Heart left ventricle (tissue), 16 donors: Measurements from ENCODE around the gene XPNPEP1. TPM values are rescaled to one million over a fixed set of nuclear protein-coding genes. Genes with fewer than 3 reads are reported as not detected.
A peak's percentile ranks its signal among the peaks of the same experiment; 100 is the strongest.

ENCODE experiments used
- ATAC-seq, 4 donors: fragments of 200-7000 bp; cut with Tn5 transposase; one replicate each; pipeline ENCODE4 v1.9.1; 2020 to 2022; ENCODE audit warnings: moderate library complexity in 4 of 4, mild to moderate bottlenecking in 3 of 4, moderate number of reproducible peaks in 1 of 4
- DNase-seq, 5 donors: peaks; one replicate each; pipeline ENCODE4 v3.0.0-alpha.2; 2020
- H3K27ac ChIP-seq, 12 donors: fragments of 200-600 bp; sonication (generic) in 4 of 12; one replicate each; pipeline versions ENCODE4 v1.5.0 to v1.8.0; 2016 to 2022; ENCODE audit warnings: mild to moderate bottlenecking in 2 of 12
- H3K27me3 ChIP-seq, 9 donors: fragments of 200-600 bp; sonication (generic) in 2 of 9; one replicate each; pipeline versions ENCODE4 v1.5.1 to v1.8.0; 2016 to 2022; ENCODE audit warnings: mild to moderate bottlenecking in 3 of 9
- H3K36me3 ChIP-seq, 9 donors: fragments of 200-600 bp; sonication (generic) in 2 of 9; one replicate each; pipeline versions ENCODE4 v1.5.0 to v1.8.0; 2018 to 2022; ENCODE audit warnings: mild to moderate bottlenecking in 2 of 9
- H3K4me1 ChIP-seq, 12 donors: fragments of 200-600 bp; sonication (generic) in 4 of 12; one replicate each; pipeline versions ENCODE4 v1.5.0 to v1.8.0; 2016 to 2022; ENCODE audit warnings: mild to moderate bottlenecking in 3 of 12
- H3K4me3 ChIP-seq, 12 donors: fragments of 200-600 bp; sonication (generic) in 4 of 12; one replicate each; pipeline versions ENCODE4 v1.5.0 to v1.8.0; 2017 to 2022; ENCODE audit warnings: mild to moderate bottlenecking in 9 of 12, moderate library complexity in 4 of 12
- H3K9me3 ChIP-seq, 12 donors: fragments of 200-600 bp; sonication (generic) in 4 of 12; one replicate each; pipeline versions ENCODE4 v1.5.0 to v1.8.0; 2016 to 2022; ENCODE audit warnings: mild to moderate bottlenecking in 1 of 12
- POLR2A ChIP-seq, 2 donors: fragments of 450-650 bp; IDR thresholded peaks; one replicate each; pipeline ENCODE4 v1.6.1; 2017; ENCODE audit warnings: antibody characterized with exemption in 2 of 2, mild to moderate bottlenecking in 2 of 2, moderate library complexity in 2 of 2
- WGBS, 4 donors: extraction: QIAGEN DNeasy Blood & Tissue Kit in 2 of 4; methylation state at CpG; one replicate each; pipeline versions ENCODE4 v1.1.5 to v1.1.7; 2013 to 2018; 5-methylcytosine and 5-hydroxymethylcytosine counted together
- intact Hi-C, 10 donors: fragments of 100-400 bp; cut with DNase I; formaldehyde crosslinking; loops; one replicate each; pipeline versions ENCODE4 v1.11.1 to v1.14.2; 2022
- polyA plus RNA-seq, 2 donors: library from polyadenylated mRNA; stranded (reverse); fragments of 200-250 nt; gene quantifications; one replicate each; pipeline ENCODE4 v1.2.3, GENCODE V29; 2013
- total RNA-seq, 9 donors: library from RNA; depleted of rRNA in 2 of 9; stranded (reverse); fragments of >200 nt in 2 of 9; fragmentation: NEBNext Ultra II Directional in 3 of 9; extraction: Animal tissue kit (Norgen Biotek cat#: 25700) in 3 of 9; gene quantifications; one replicate each; pipeline versions ENCODE4 v1.1.0 to v1.2.4, GENCODE V29; 2016 to 2023
- TF ChIP-seq, protein P1 (sequence below), 12 donors: fragments of 200-600 bp; sonication (generic) in 4 of 12; IDR thresholded peaks; one replicate each; pipeline versions ENCODE4 v1.5.0 to v1.8.0; 2018 to 2022; ENCODE audit warnings: antibody characterized with exemption in 12 of 12, mild to moderate bottlenecking in 5 of 12
- donor health status: ischemic (EF 13 %, LVEDD 7.1; RV severe dilation, severe dysfunction).
- donor health status: healthy with polysubstance abuse.
- donor health status: DM: no; HTN: yes; CAD: no.
- donor health status: DM: no; HTN: no; CAD: no.
- donor health status: ischemic (EF 25% LVEDD 6.9; RV normal size, moderate dysfunction).
- donor health status: ischemic (EF 25% LVEDD 5.7; RV mildly dilated, moderate dysfunction).
- donor health status: healthy.
- donor health status: DM: yes; HTN: yes; CAD: no.
- donor health status: ischemic (EF 35%, LVEDD 5.7; RV mildly dilated, moderate dysfunction).
- donor health status: nonischemic (EF 11% LVEDD 7.7; RV severe dilation, severe dysfunction).
- donor health status: DM: yes; HTN: yes; CAD: no.
- donor health status: PGD.
- donor health status: ischemic (EF 29% LVEDD 5.4; RV normal size, mild dysfunction).
- donor health status: nonischemic (EF 23%, LVEDD 6.1; RV moderate dilation, normal function).

The XPNPEP1 gene
- total and polyA plus RNA-seq, 11 donors = 14.5 to 77.0 (median 46.2) TPM

- TF ChIP-seq POLR2A (IDR thresholded peaks at IDR 0.05) = no peak
- TF ChIP-seq, protein P1, sequence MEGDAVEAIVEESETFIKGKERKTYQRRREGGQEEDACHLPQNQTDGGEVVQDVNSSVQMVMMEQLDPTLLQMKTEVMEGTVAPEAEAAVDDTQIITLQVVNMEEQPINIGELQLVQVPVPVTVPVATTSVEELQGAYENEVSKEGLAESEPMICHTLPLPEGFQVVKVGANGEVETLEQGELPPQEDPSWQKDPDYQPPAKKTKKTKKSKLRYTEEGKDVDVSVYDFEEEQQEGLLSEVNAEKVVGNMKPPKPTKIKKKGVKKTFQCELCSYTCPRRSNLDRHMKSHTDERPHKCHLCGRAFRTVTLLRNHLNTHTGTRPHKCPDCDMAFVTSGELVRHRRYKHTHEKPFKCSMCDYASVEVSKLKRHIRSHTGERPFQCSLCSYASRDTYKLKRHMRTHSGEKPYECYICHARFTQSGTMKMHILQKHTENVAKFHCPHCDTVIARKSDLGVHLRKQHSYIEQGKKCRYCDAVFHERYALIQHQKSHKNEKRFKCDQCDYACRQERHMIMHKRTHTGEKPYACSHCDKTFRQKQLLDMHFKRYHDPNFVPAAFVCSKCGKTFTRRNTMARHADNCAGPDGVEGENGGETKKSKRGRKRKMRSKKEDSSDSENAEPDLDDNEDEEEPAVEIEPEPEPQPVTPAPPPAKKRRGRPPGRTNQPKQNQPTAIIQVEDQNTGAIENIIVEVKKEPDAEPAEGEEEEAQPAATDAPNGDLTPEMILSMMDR (IDR thresholded peaks at IDR 0.05) = no peak
- H3K36me3 ChIP-seq = no peaks in the 10 kb centered on the region
- intact Hi-C loops = no loop called here
- 90 to 95% (median 91%) methylated on average over 6 to 7 of the region's 7 CpGs for WGBS, 4 donors
- peaks cover 0 to 9% (median 0%) of the 10 kb centered on the region in 9 donors for H3K27me3 ChIP-seq
- ATAC-seq (no peak), DNase-seq (no peak)
- peaks cover 0 to 8% (median 0%) of the 10 kb centered on the region in 12 donors for H3K4me1 ChIP-seq
- no peak overlapping the region for H3K4me3 ChIP-seq
- no peaks in the 10 kb centered on the region for H3K9me3 ChIP-seq
- H3K27ac ChIP-seq = no peak overlapping the region
These were observed 84.6 kb downstream of the XPNPEP1 start for GRCh38 chr10:109838592-109839244.

DNA sequence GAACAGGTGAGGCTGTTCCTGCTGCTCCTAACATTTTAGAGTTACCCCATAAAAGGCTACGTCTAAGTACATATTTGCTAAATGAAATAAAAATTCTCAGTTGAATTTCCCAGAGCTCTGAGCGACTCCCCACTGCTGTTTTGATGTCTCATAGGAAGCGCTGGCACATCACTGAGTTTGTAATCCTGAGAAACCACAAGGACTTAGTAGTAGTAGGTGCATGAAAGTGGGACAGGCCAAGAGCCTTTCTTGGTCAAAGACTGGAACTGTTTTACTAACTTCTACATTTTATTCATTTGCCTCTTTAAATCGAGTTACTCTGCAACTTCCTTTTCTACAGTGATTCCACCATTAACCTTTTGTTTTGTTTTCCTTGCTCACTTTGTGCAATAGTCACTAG is 85.9 kb downstream of the XPNPEP1 start:
- 83 to 88% (median 87%) methylated on average over 4 of the region's 4 CpGs for WGBS, 4 donors
- Histone ChIP-seq H3K27me3 (peaks cover 0 to 4% (median 0%) of the 10 kb centered on the region in 9 donors), H3K36me3 (no peaks in the 10 kb centered on the region), H3K27ac (no peak overlapping the region), H3K9me3 (no peaks in the 10 kb centered on the region), H3K4me3 (no peak overlapping the region), H3K4me1 (peaks cover 0 to 8% (median 0%) of the 10 kb centered on the region in 12 donors)
- no peak for DNase-seq
- no peak for TF ChIP-seq POLR2A (IDR thresholded peaks at IDR 0.05)
- TF ChIP-seq, protein P1 (IDR thresholded peaks at IDR 0.05) = no peak
- ATAC-seq = no peak
- intact Hi-C loops = no loop called here

GRCh38 chr10:109835257-109835656 is 88.1 kb downstream of the XPNPEP1 start:
- no peak for TF ChIP-seq POLR2A (IDR thresholded peaks at IDR 0.05)
- TF ChIP-seq, protein P1 (IDR thresholded peaks at IDR 0.05) = no peak
- Histone ChIP-seq H3K9me3 (peaks cover 0 to 3% (median 0%) of the 10 kb centered on the region in 12 donors), H3K27ac (peak overlapping the region in 5 of 12 donors; percentile 25 to 56 (median 33)), H3K36me3 (no peaks in the 10 kb centered on the region), H3K4me1 (peaks cover 0 to 8% (median 0%) of the 10 kb centered on the region in 12 donors), H3K4me3 (no peak overlapping the region), H3K27me3 (no peaks in the 10 kb centered on the region)
- DNase-seq (no peak), ATAC-seq (peak in 3 of 4 donors; percentile 42 to 69 (median 49))
- 42 to 58% (median 52%) methylated on average over 1 of the region's 1 CpG for whole genome bisulfite sequencing, 4 donors
- intact Hi-C loops = no loop called here

DNA sequence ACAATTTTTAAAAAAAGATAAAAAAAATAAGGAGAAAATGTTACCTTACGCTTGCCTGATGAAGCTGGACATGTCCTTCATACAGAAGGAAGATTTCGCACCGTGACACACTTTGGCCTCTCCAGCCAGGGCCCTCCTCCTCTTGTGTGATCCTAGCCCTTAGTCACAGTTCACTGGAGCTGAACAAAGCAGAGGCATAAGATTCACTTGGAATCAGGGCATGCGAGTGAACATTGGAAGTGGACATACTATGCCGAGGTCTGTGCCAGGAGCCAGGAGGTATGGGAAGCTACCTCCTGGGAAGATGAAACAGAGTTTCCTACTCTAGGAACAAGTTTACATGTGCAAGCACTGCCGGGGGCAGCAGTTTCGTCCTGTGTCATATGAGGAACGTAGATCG is 91.5 kb downstream of the XPNPEP1 start:
- no peak for TF ChIP-seq POLR2A (IDR thresholded peaks at IDR 0.05)
- TF ChIP-seq, protein P1 (IDR thresholded peaks at IDR 0.05) = no peak
- no peak overlapping the region for H3K4me3 ChIP-seq
- peaks cover 0 to 8% (median 0%) of the 10 kb centered on the region in 12 donors for H3K4me1 ChIP-seq
- H3K36me3 ChIP-seq = no peaks in the 10 kb centered on the region
- no peak overlapping the region for H3K27ac ChIP-seq
- ATAC-seq = no peak
- no peaks in the 10 kb centered on the region for H3K27me3 ChIP-seq
- no peak for DNase-seq
- intact Hi-C loops = no loop called here
- WGBS, 4 donors = 95 to 97% (median 96%) methylated on average over 9 of the region's 9 CpGs
- peaks cover 0 to 3% (median 0%) of the 10 kb centered on the region in 12 donors for H3K9me3 ChIP-seq
